GM12892 (cell line): Measurements from ENCODE around the gene CGNL1.

Source experiments
- POLR2A ChIP-seq: IDR thresholded peaks from 2 replicates; pipeline ENCODE4 v1.6.1; 2011; ENCODE audit warnings: low read depth, low read length, control low read depth
- POLR2AphosphoS5 ChIP-seq: IDR thresholded peaks from 2 replicates; pipeline ENCODE4 v1.6.1; 2011; ENCODE audit warnings: low read depth, low read length, control low read depth

DNA sequence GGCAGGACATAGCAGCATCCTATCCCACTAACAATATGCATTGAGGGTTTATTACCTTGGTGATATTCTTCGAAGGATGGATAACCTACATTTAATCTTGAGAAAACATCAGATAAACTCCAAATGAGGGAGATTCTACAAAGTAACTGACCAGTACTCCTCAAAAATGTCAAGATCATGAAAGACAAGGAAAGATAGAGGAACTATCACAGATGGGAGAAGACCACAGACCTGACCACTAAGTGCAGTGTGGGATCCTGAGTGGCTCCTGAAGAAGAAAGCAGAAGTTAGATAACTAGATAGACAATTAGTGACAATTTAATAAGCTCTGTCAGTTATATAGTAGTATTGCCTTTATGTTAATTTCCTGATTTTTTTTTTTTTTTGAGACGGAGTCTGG lies 17.7 kb upstream of the CGNL1 start:
- no peak for TF ChIP-seq POLR2AphosphoS5
- TF ChIP-seq POLR2A = no peak
